GM19438 (cell line): ENCODE measurements around the gene SH3PXD2A.
A peak's percentile ranks its signal among the peaks of the same experiment; 100 is the strongest.

ENCODE experiments used
- ATAC-seq: cut with Tn5 transposase; IDR thresholded peaks from one replicate; pipeline ENCODE4 v1.9.1; 2021; ENCODE audit warnings: low read depth; ENCODE audit not compliant: unreplicated experiment

SH3PXD2A gene

DNA sequence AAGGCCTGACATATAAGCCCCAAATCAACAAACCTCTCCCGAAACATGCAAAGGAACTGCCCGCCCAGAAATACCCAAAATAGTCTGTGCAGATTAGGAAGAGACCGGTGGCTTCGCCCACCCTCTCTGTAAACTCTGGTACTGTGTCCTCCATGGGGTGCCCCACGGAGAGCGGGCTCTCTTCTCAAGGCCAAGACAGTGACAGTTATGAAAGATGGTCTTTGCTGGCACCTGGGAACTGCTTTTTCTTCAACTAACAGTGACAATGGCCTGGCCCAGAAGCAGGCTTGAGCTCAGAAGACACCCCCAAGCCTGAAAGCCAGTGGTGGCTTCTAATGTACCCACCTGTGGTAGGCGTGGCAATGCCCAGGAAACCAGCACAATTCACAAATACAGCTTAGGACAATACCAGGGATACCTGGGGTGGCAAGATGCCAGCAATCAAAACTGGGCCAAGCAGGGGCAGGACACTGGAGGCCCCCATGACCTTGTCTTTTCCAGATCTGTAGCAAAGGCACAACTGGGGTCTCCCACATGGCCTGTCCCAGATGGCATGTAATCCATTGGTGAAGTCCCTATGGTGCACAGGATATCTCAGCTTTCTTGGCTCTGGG is 254.3 kb downstream of the SH3PXD2A start:
- ATAC-seq: no peak

- ATAC-seq: no peak
Measured at GRCh38 chr10:103600325-103600724, 255.1 kb downstream of the SH3PXD2A start.

DNA sequence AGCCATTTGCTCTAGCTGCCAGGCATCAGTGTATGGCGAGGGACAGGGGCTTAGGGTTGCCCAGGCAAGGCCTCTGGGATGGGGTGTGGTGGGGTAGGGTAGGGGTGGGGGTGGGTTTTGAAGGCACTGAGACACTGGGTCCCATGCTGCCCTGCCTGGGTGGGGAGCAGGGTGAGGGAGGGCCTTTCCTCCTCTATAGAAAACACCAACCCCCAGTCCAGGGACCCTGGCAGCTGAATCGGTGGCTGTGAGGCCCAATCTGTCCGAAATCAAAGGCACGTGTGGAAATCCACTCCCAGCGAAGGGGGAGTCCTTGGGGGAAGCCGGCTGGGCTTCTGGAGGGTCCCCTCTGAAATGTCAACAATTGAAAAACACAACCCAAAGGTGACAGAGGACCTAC is 255.5 kb downstream of the SH3PXD2A start:
- ATAC-seq: no peak

DNA sequence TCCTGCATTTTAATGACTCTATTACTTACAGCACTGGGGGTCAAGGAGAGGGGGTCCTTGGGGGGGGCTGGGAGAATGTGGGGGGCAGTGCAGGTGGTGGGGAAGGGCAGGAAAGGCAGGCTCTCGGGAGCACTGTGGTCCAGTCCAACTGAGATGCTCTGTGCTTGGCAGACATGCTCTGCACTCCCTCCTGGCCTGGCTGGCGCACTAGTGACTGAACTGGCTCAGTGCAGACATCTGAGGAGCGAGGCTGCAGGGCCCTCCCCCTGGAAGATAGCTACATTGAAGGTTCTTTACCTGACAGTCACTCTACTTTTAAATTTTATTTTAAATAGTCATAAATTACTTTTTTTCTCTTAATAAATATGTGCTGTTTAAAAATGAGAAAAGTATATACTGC is 256.2 kb downstream of the SH3PXD2A start:
- no peak for ATAC-seq

GRCh38 chr10:103598654-103599115 is 256.7 kb downstream of the SH3PXD2A start:
- ATAC-seq: no peak

DNA sequence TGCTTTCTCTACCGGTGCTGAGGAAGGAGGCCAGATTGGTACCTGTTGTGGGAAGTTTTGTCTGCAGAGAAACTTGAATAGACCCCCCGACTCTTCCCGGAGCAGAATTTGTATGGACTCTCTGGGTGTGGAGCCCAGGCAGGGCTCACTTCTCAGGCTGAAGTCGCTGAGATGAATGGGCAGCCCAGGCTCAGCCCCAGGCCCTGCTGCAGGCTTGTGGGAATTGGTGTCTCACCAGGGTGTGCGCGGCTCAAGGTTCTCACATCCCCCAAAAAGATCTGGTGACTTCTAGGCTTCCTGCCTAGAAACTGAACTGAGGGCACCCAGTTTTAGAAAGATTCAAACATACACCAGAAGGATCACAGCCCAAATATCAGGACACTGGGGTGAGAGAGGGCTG is 258.4 kb downstream of the SH3PXD2A start:
- ATAC-seq: no peak

DNA sequence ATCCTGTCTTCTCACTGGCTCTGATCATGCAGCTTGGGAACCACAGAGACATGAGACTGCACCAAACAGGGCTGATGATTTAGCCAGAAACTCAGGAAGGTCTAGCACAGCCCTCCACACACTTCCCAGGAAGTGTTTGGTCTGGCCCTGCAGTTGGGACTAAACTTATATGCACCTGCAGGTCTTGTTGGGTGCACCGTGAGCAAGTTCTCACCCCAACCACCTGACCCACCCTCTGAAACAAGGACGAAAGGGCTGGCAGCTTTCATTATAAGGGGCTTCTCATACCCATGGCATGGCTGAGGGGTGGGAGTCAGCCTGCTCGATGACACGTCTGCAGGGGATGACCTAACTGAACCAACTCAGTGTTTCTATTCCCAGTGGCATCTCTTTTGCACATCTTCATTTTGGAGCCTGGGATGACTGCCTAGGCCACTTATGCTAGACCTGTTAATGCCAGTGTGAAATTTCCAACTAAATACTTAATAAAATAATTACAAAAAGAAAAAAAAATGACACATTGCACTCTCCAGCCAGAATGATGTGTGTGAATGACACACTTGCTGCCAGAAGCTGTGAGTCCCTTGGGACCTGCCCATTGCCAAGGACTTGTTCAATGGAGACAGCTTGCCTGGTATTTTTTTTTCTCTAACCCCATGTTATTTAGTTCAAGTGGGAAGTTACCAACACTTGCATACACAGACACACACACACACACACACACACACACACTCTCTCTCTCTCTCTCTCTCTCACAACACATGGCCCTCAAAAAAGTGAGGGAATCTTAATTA is 259.2 kb downstream of the SH3PXD2A start:
- no peak for ATAC-seq

- ATAC-seq: no peak
Measured at GRCh38 chr10:103593022-103593570, 262.3 kb downstream of the SH3PXD2A start.

DNA sequence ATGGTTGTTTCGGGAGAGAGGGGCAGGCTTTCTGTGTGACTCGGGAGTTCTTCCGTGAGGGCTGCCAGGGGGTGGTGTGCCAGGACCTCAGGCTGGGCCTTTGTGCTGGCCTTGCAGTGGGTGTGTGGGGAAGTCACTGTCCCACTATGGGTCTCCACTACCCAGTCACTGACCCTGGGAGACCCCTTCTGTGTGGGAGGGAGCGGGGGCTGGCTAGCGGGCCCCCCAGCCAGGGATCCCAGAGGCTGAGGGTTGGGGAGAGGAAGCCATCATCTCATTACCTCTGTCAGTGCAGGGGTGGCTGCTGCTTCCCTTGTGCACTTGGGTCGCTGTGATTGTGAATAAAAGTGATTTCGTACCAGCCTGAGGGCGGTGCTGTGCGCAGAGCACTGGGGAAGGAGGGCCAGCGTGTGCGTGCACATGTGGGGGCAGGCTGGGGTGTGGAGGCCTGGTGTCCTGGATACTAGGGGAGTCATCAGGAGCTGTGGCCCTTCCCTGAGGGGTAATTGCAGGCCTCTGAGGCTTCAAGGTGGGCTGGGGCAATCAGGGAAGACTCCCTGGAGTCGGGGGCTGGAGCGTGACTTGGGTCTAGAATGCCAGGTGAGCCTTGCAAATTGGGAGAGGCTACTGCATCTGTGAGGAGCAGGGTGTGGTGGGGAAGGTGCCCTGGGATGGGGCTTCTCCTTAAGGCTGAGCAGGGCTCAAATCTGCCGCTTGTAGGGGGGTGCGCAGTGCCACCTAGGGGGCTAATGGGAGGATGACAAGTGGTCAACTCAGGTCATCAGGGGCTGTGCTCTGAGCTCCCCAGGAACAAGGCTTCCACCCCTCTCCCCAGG is 263.0 kb downstream of the SH3PXD2A start:
- ATAC-seq: peak; percentile 72

DNA sequence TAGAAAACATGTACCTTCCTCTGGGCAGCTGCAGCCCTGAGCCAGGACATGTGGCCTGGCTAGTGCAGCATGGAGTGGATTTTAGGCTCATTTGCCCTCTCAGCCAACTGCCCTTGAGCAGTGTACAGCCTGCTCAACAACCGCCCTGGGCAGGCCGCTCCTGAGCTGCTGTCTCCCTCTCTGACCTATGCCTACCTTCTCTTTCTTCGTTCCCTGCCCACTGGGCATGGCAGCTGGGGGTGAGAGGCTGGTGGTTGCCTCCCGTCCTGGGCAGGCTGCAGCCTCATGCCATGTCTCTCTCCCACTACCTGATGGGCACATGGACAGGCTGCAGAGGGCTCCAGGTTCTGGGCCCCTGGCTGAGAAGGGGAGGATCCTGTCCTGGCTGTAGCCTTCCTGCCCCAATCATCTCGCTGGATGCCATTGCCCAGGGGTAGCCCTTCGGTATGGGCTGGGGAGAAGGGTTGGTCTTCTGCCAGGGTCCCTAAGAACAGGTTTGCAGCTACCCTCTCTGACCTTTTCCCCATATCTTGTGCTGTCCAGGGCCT is 264.6 kb downstream of the SH3PXD2A start:
- no peak for ATAC-seq

- ATAC-seq: no peak
Measured at GRCh38 chr10:103590060-103590459, 265.3 kb downstream of the SH3PXD2A start.

DNA sequence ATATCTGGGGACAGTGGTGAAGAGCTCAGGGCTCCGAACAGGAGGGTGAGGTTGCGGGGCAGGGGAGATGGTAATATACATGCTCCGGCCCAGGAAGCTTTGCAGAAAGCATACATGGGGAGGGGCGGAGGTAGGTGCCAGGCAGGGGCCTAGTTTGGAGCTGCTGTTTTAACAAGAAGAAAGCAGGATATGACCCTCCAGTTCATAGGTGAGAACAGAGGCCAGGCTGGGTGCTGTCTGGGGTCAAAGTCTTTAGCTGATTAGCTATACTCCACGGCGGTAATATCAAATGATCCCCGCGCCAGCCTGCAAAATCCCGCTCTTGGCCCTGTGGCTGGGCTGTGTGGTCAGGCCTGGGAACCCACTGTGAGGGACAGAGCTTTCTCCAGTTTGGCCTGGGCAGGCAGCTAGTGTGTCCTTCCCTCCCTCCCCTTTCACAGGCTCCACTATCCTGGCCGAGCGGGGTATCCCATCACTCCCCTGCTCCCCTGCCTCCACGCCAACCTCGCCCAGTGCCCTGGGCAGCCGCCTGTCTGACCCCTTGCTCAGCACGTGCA is 266.2 kb downstream of the SH3PXD2A start:
- no peak for ATAC-seq

- no peak for ATAC-seq
Measured at GRCh38 chr10:103587073-103587472, 268.3 kb downstream of the SH3PXD2A start.

- ATAC-seq: no peak
Measured at GRCh38 chr10:103585011-103585405, 270.4 kb downstream of the SH3PXD2A start.

- peak; percentile 52 for ATAC-seq
Measured at GRCh38 chr10:103584216-103585010, 271.0 kb downstream of the SH3PXD2A start.

DNA sequence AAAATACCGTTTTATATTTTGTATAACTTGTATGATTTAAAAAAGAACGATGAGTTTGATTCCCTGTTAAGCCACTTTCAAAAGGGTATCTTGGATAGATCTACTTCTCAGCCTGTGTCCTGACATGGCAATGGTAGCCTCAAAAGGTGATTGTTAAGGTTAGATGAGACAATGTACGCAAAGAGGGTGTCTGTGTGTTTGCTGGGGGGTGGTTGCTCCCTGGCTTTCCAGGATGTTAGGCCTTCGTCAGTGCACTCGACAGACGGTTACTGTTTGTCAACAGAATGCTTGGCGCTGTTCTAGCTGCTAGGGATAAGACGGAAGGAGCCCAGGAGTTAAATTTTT is 271.5 kb downstream of the SH3PXD2A start:
- ATAC-seq: peak; percentile 4

GRCh38 chr10:103582331-103583123 is 272.8 kb downstream of the SH3PXD2A start:
- ATAC-seq: no peak

GRCh38 chr10:103581499-103581898 is 273.9 kb downstream of the SH3PXD2A start:
- no peak for ATAC-seq

DNA sequence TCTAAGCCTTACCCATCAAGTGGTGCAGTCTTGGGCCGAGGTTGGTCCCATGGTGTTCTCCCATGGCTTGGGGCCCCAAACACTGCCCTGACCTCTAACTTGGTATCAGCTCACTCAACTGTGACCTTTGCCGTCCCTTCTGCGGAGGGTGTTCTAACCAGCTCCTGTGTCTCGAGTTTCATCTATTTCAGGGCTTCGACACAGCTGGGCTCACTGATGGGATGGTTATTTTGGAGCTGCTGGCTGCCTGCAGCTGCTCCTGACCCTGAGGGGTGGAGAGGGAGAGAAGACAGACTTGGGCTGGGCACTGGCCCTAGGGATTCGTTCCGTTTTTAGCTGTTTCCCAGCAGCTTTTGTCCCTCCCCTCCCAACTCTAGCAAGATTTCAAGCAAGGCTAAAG is 274.9 kb downstream of the SH3PXD2A start:
- no peak for ATAC-seq
